ENCODE data around the gene UMODL1.

Gene UMODL1

GRCh38 chr21:42120101-42120902, 49.2 kb downstream of the UMODL1 start:
- FAIRE-seq (peak; percentile 62), DNase-seq (ENCODE audit: insufficient read length, low spot score) (no peak)
- TF ChIP-seq SPI1 (IDR thresholded peaks at IDR 0.05; ENCODE audit: low read depth, low read length), result no peak
- TF ChIP-seq POU2F2 (IDR thresholded peaks at IDR 0.05; ENCODE audit: low read depth, low read length), result no peak; the same call in 1 of the 2 replicates
- TF ChIP-seq TAF1 (IDR thresholded peaks at IDR 0.05; ENCODE audit: low read depth, low read length), result no peak
- no peak for TF ChIP-seq POLR2AphosphoS5 (IDR thresholded peaks at IDR 0.05; ENCODE audit: low read depth, low read length)
- no peak for TF ChIP-seq POLR2A (IDR thresholded peaks at IDR 0.05; ENCODE audit: low read depth, low read length)
- TF ChIP-seq PAX5 (IDR thresholded peaks at IDR 0.05; ENCODE audit: insufficient read depth, low read length, severe bottlenecking), result no peak

- peak; percentile 50 for FAIRE-seq
- TF ChIP-seq TAF1 (IDR thresholded peaks at IDR 0.05; ENCODE audit: low read depth, low read length), result no peak
- TF ChIP-seq SPI1 (IDR thresholded peaks at IDR 0.05; ENCODE audit: low read depth, low read length), result no peak
- TF ChIP-seq POLR2A (IDR thresholded peaks at IDR 0.05; ENCODE audit: low read depth, low read length), result no peak
- no peak for TF ChIP-seq POLR2AphosphoS5 (IDR thresholded peaks at IDR 0.05; ENCODE audit: low read depth, low read length)
- TF ChIP-seq PAX5 (IDR thresholded peaks at IDR 0.05; ENCODE audit: insufficient read depth, low read length, severe bottlenecking), result no peak
- no peak for TF ChIP-seq POU2F2 (IDR thresholded peaks at IDR 0.05; ENCODE audit: low read depth, low read length)
- DNase-seq (ENCODE audit: insufficient read length, low spot score), result no peak
Measured at GRCh38 chr21:42120903-42121535, 49.9 kb downstream of the UMODL1 start.

- TF ChIP-seq TAF1 (IDR thresholded peaks at IDR 0.05; ENCODE audit: low read depth, low read length), result no peak
- TF ChIP-seq POU2F2 (IDR thresholded peaks at IDR 0.05; ENCODE audit: low read depth, low read length), result no peak
- TF ChIP-seq POLR2AphosphoS5 (IDR thresholded peaks at IDR 0.05; ENCODE audit: low read depth, low read length), result no peak
- no peak for TF ChIP-seq POLR2A (IDR thresholded peaks at IDR 0.05; ENCODE audit: low read depth, low read length)
- no peak for TF ChIP-seq PAX5 (IDR thresholded peaks at IDR 0.05; ENCODE audit: insufficient read depth, low read length, severe bottlenecking)
- no peak for TF ChIP-seq SPI1 (IDR thresholded peaks at IDR 0.05; ENCODE audit: low read depth, low read length)
- FAIRE-seq (no peak), DNase-seq (ENCODE audit: insufficient read length, low spot score) (no peak)
Measured at GRCh38 chr21:42121794-42122193, 50.7 kb downstream of the UMODL1 start.

DNA sequence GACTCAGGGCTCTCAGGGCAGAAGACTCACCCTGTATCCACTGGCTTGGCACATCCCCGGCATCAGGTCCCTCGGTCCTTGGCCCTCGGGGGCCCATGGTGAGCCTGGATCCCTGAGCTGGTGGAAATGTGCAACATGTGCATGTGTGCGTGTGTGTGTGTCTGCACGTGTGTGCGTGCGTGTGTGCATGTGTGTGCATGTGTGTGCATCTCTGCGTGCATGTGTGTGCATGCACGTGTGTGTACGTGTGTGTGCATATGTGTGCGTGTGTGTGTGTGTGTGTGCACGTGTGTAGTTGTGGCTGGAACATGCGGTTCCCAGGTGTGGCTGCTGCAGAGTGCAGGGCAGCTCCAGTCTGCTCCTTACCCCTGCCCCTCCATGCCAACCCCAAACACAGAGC, 51.3 kb downstream of the UMODL1 start:
- DNase-seq (ENCODE audit: insufficient read length, low spot score) (no peak), FAIRE-seq (peak; percentile 78)
- no peak for TF ChIP-seq TAF1 (IDR thresholded peaks at IDR 0.05; ENCODE audit: low read depth, low read length)
- TF ChIP-seq POLR2AphosphoS5 (IDR thresholded peaks at IDR 0.05; ENCODE audit: low read depth, low read length), result no peak
- TF ChIP-seq POU2F2 (IDR thresholded peaks at IDR 0.05; ENCODE audit: low read depth, low read length), result no peak
- TF ChIP-seq PAX5 (IDR thresholded peaks at IDR 0.05; ENCODE audit: insufficient read depth, low read length, severe bottlenecking), result no peak
- no peak for TF ChIP-seq SPI1 (IDR thresholded peaks at IDR 0.05; ENCODE audit: low read depth, low read length)
- TF ChIP-seq POLR2A (IDR thresholded peaks at IDR 0.05; ENCODE audit: low read depth, low read length), result no peak

DNA sequence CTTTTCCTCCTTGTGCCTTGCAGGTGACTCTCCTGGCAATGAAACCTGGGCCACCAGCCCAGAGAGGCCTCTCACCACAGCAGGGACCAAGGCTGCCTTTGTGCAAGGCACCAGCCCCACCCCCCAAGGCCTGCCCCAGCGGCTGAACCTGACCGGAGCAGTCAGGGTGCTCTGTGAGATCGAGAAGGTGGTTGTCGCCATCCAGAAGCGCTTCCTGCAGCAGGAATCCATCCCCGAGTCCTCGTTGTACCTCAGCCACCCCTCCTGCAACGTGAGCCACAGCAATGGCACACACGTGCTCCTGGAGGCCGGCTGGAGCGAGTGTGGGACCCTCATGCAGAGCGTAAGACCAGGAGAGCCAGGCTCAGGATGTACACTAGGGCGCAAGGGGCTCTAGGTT, 51.7 kb downstream of the UMODL1 start:
- no peak for TF ChIP-seq POLR2AphosphoS5 (IDR thresholded peaks at IDR 0.05; ENCODE audit: low read depth, low read length)
- TF ChIP-seq SPI1 (IDR thresholded peaks at IDR 0.05; ENCODE audit: low read depth, low read length), result no peak
- no peak for TF ChIP-seq TAF1 (IDR thresholded peaks at IDR 0.05; ENCODE audit: low read depth, low read length)
- TF ChIP-seq PAX5 (IDR thresholded peaks at IDR 0.05; ENCODE audit: insufficient read depth, low read length, severe bottlenecking), result no peak
- no peak for TF ChIP-seq POU2F2 (IDR thresholded peaks at IDR 0.05; ENCODE audit: low read depth, low read length)
- no peak for TF ChIP-seq POLR2A (IDR thresholded peaks at IDR 0.05; ENCODE audit: low read depth, low read length)
- FAIRE-seq (no peak), DNase-seq (ENCODE audit: insufficient read length, low spot score) (no peak)

GRCh38 chr21:42123219-42123908, 52.2 kb downstream of the UMODL1 start:
- DNase-seq (ENCODE audit: insufficient read length, low spot score) (no peak), FAIRE-seq (peak; percentile 55)
- TF ChIP-seq SPI1 (IDR thresholded peaks at IDR 0.05; ENCODE audit: low read depth, low read length), result no peak
- TF ChIP-seq POLR2AphosphoS5 (IDR thresholded peaks at IDR 0.05; ENCODE audit: low read depth, low read length), result no peak
- no peak for TF ChIP-seq POU2F2 (IDR thresholded peaks at IDR 0.05; ENCODE audit: low read depth, low read length)
- TF ChIP-seq TAF1 (IDR thresholded peaks at IDR 0.05; ENCODE audit: low read depth, low read length), result no peak

DNA sequence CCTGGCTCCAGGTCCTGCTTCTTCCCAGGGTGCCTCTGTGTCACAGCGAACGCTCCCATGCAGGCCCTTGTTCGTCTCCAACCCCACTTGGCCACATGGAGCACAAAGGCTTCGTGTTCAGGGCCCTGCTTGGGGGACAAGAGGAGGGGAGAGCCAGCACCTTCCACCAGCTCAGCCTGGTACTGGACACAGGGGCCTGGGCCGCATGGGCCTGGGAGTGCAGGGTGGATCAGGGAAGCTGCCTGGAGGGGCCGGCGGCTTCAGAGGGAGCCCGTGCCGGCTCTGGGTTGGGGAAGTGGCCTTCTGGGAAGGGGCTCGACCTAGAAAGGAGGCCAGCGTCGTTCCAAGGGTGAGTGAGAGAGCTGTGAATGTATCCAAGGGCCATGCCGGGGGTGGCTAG, 53.0 kb downstream of the UMODL1 start:
- DNase-seq (ENCODE audit: insufficient read length, low spot score) (no peak), FAIRE-seq (no peak)
- TF ChIP-seq POLR2A (IDR thresholded peaks at IDR 0.05; ENCODE audit: low read depth, low read length) (no peak), POU2F2 (IDR thresholded peaks at IDR 0.05; ENCODE audit: low read depth, low read length) (no peak), SPI1 (IDR thresholded peaks at IDR 0.05; ENCODE audit: low read depth, low read length) (no peak), POLR2AphosphoS5 (IDR thresholded peaks at IDR 0.05; ENCODE audit: low read depth, low read length) (no peak), TAF1 (IDR thresholded peaks at IDR 0.05; ENCODE audit: low read depth, low read length) (no peak), PAX5 (IDR thresholded peaks at IDR 0.05; ENCODE audit: insufficient read depth, low read length, severe bottlenecking) (no peak)

- no peak for DNase-seq (ENCODE audit: insufficient read length, low spot score)
- no peak for TF ChIP-seq SPI1 (IDR thresholded peaks at IDR 0.05; ENCODE audit: low read depth, low read length)
- no peak for FAIRE-seq
Measured at GRCh38 chr21:42124826-42125570, 53.9 kb downstream of the UMODL1 start.
